ENCODE data around the gene ZNF711.

DNA sequence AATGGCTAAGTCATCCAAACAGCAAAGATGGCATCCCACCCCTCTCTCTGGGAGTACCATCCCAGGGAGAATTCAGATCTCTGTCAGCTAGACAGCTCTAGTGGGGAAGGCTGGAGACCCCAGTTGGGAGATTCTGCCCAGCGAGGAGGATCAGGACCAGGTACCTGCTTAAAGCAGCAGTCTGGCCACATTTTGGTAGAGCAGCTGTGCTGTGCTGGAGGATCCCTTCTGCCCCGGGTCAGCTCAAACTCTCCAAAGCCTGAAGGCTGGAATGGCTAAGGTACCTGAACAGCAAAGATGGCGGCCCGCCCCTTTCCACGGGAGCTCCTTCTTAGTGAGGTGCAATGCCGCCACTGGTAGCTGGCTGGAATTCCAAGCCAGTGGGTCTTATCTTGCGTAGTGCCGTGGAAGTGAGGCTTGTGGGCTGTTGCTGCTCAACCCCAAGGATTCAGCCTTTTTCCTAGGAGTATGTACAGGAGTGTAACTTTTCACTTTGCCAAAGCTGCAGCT is 40.3 kb upstream of the ZNF711 start:
- TF ChIP-seq POLR2A (IDR thresholded peaks at IDR 0.05), result no peak
- TF ChIP-seq CTCF (IDR thresholded peaks at IDR 0.05), result no peak
- no peak for TF ChIP-seq POLR2AphosphoS5 (IDR thresholded peaks at IDR 0.05)
- TF ChIP-seq EP300 (IDR thresholded peaks at IDR 0.05), result no peak
